Measurements from ENCODE around the gene KIR2DL1.

KIR2DL1 gene

GRCh38 chr19:54804101-54804500 lies 34.5 kb downstream of the KIR2DL1 start:
- CTCF ChIA-PET = interaction anchor here (0.8 kb wide), 1 partner anchor 77 kb away, joined by 3 read pairs; no protein-coding TSS in a partner anchor
- TF ChIP-seq ZNF76 (tag by site-specific recombination; IDR thresholded peaks at IDR 0.05; ENCODE audit: borderline replicate concordance, low read depth) (no peak), ZBTB26 (tag by site-specific recombination; optimal IDR thresholded peaks at IDR 0.05) (no peak), ZBTB48 (tag by site-specific recombination; IDR thresholded peaks at IDR 0.05) (no peak), ZNF10 (tag by site-specific recombination; IDR thresholded peaks at IDR 0.05) (no peak), ZNF239 (tag by site-specific recombination; IDR thresholded peaks at IDR 0.05) (no peak), ZNF654 (tag by site-specific recombination; IDR thresholded peaks at IDR 0.05; ENCODE audit: low read depth) (no peak)
- H3K36me3 ChIP-seq (ENCODE audit: control insufficient read depth in 2 of 2, insufficient read depth in 1 of 2, low read length in 2 of 2) = no peaks in the 10 kb centered on the region
- POLR2A ChIA-PET = no interaction called here
- no peak overlapping the region for H3K27ac ChIP-seq (ENCODE audit: extremely low read depth, low read depth, low read length)
- no peak overlapping the region for H3K4me3 ChIP-seq (ENCODE audit: low read depth, low read length)
- no peaks in the 10 kb centered on the region for H3K4me1 ChIP-seq (ENCODE audit: control insufficient read depth, insufficient read depth, low read length)
- no peaks in the 10 kb centered on the region for H3K9me3 ChIP-seq (ENCODE audit: control insufficient read depth, insufficient read depth, low read depth, low read length)

- H3K9me3 ChIP-seq (ENCODE audit: control insufficient read depth, insufficient read depth, low read depth, low read length) = no peaks in the 10 kb centered on the region
Measured at GRCh38 chr19:54804571-54804970, 35.0 kb downstream of the KIR2DL1 start.

GRCh38 chr19:54805665-54806515 lies 36.3 kb downstream of the KIR2DL1 start:
- H3K9me3 ChIP-seq (ENCODE audit: control insufficient read depth, insufficient read depth, low read depth, low read length) = no peaks in the 10 kb centered on the region
- ChIA-PET CTCF (interaction anchor here (0.7 kb wide), 1 partner anchor 152 kb away, joined by 3 read pairs; no protein-coding TSS in a partner anchor), POLR2A (no interaction called here)

More at GRCh38 chr19:54804571-54804970, 35.0 kb downstream of the KIR2DL1 start:
- H3K27ac ChIP-seq (ENCODE audit: extremely low read depth, low read depth, low read length) = no peak overlapping the region
- TF ChIP-seq ZNF114 (tag by site-specific recombination; IDR thresholded peaks at IDR 0.05) (no peak), ZNF416 (tag by site-specific recombination; IDR thresholded peaks at IDR 0.05) (no peak), ZSCAN5A (tag by site-specific recombination; IDR thresholded peaks at IDR 0.05) (no peak), ZNF600 (tag by site-specific recombination; IDR thresholded peaks at IDR 0.05) (no peak), ZNF280C (tag by site-specific recombination; IDR thresholded peaks at IDR 0.05) (no peak), ZNF121 (tag by site-specific recombination; IDR thresholded peaks at IDR 0.05) (no peak)
- H3K36me3 ChIP-seq (ENCODE audit: control insufficient read depth in 2 of 2, insufficient read depth in 1 of 2, low read length in 2 of 2) = no peaks in the 10 kb centered on the region
- POLR2A ChIA-PET = no interaction called here
- no peak overlapping the region for H3K4me3 ChIP-seq (ENCODE audit: low read depth, low read length)
- no peaks in the 10 kb centered on the region for H3K4me1 ChIP-seq (ENCODE audit: control insufficient read depth, insufficient read depth, low read length)
- CTCF ChIA-PET = no interaction called here

More at GRCh38 chr19:54805665-54806515, 36.3 kb downstream of the KIR2DL1 start:
- Histone ChIP-seq H3K4me3 (ENCODE audit: low read depth, low read length) (no peak overlapping the region), H3K27ac (ENCODE audit: extremely low read depth, low read depth, low read length) (no peak overlapping the region), H3K4me1 (ENCODE audit: control insufficient read depth, insufficient read depth, low read length) (no peaks in the 10 kb centered on the region), H3K36me3 (ENCODE audit: control insufficient read depth in 2 of 2, insufficient read depth in 1 of 2, low read length in 2 of 2) (no peaks in the 10 kb centered on the region)
- TF ChIP-seq ZNF623 (tag by site-specific recombination; IDR thresholded peaks at IDR 0.05) (no peak), ZNF548 (tag by site-specific recombination; IDR thresholded peaks at IDR 0.05) (no peak), ZNF660 (tag by site-specific recombination; IDR thresholded peaks at IDR 0.05) (no peak), ZNF26 (tag by site-specific recombination; IDR thresholded peaks at IDR 0.05) (no peak), RBAK (tag by site-specific recombination; IDR thresholded peaks at IDR 0.05) (no peak), ZNF292 (tag by site-specific recombination; IDR thresholded peaks at IDR 0.05; ENCODE audit: borderline replicate concordance, low read depth) (no peak), OSR2 (tag by site-specific recombination; IDR thresholded peaks at IDR 0.05) (no peak), ZBTB1 (tag by site-specific recombination; IDR thresholded peaks at IDR 0.05) (no peak), ZNF585B (tag by site-specific recombination; IDR thresholded peaks at IDR 0.05) (no peak), ZNF747 (tag by site-specific recombination; IDR thresholded peaks at IDR 0.05) (no peak)

Data from HEK293 (cell line).